A549 (cell line): ENCODE data around the gene RHBDL2. TPM values are rescaled to one million over a fixed set of nuclear protein-coding genes. Genes with fewer than 3 reads are reported as not detected.
"Not testable (repeated sequence)": the region's sequence is repeated elsewhere in the genome, so short reads cannot be mapped to it uniquely, and the experiment has no call there.

ENCODE experiments used
- ATAC-seq, 2 experiments: fragments of 200-7000 bp in 1 of 2; fragments of >200 bp in 1 of 2; cut with Nextera tagmentation in 1 of 2; cut with Tn5 transposase in 1 of 2; 3 replicates each; pipeline versions ENCODE4 v1.8.0 to v1.9.1; 2018 to 2020; ENCODE audit warnings: mild to moderate bottlenecking in 1 of 2, moderate library complexity in 1 of 2
- CTCF ChIA-PET: fragments of 300-600 bp; sonication (Branson Sonifier 250); formaldehyde crosslinking; extraction: SDS; loops from one replicate; lab custom pipeline; 2021; ENCODE audit warnings: antibody characterized with exemption, inconsistent platforms; lab: Yijun Ruan, JAX
- POLR2A ChIA-PET: fragments of 350-600 bp; formaldehyde crosslinking; extraction: SDS; loops from one replicate; lab custom pipeline; 2021; ENCODE audit warnings: antibody characterized with exemption, inconsistent platforms; lab: Yijun Ruan, JAX
- DNase-seq, 2 experiments: peaks; one replicate each; pipeline versions ENCODE4 v3.0.0 to v3.0.0-alpha.2; 2011 to 2016; ENCODE audit warnings: low read depth in 1 of 2, low spot score in 1 of 2
- FAIRE-seq: peaks from 2 replicates; lab custom pipeline; 2011; peaks lifted over from hg19 to GRCh38; lab: Jason Lieb, UNC
- H3K27ac ChIP-seq, 2 experiments: fragments of >200 bp; sonication (Bioruptor Twin); formaldehyde crosslinking; 3 replicates each; pipeline ENCODE4 v1.5.1; 2016 to 2017
- H3K4me1 ChIP-seq: fragments of >200 bp; sonication (Bioruptor Twin); formaldehyde crosslinking; 3 replicates; pipeline ENCODE4 v1.6.1; 2016
- H3K4me2 ChIP-seq: fragments of >200 bp; sonication (Bioruptor Twin); formaldehyde crosslinking; 3 replicates; pipeline ENCODE4 v1.6.1; 2016
- H3K4me3 ChIP-seq: fragments of >200 bp; sonication (Bioruptor Twin); formaldehyde crosslinking; 3 replicates; pipeline ENCODE4 v1.5.1; 2016
- H3K9me3 ChIP-seq: fragments of >200 bp; sonication (Bioruptor Twin); formaldehyde crosslinking; 3 replicates; pipeline ENCODE4 v1.6.1; 2016
- CBX2 ChIP-seq: fragments of 200-600 bp; sonication (generic); IDR thresholded peaks from 2 replicates; pipeline ENCODE4 v1.6.1; 2016; ENCODE audit warnings: low read depth, mild to moderate bottlenecking, borderline replicate concordance
- CBX8 ChIP-seq: fragments of 200-600 bp; sonication (generic); IDR thresholded peaks from 2 replicates; pipeline ENCODE4 v1.6.1; 2016
- CHD2 ChIP-seq: fragments of 150-350 bp; IDR thresholded peaks from 2 replicates; pipeline ENCODE4 v1.6.1; 2014; ENCODE audit warnings: low read length; ENCODE audit not compliant: partially characterized antibody
- CHD4 ChIP-seq: fragments of 200-600 bp; sonication (generic); IDR thresholded peaks from 2 replicates; pipeline ENCODE4 v1.6.1; 2016; ENCODE audit warnings: antibody characterized with exemption, mild to moderate bottlenecking, borderline replicate concordance
- EHF ChIP-seq: fragments of 250-450 bp; sonication (Bioruptor Pico); IDR thresholded peaks from 2 replicates; pipeline ENCODE4 v1.5.0; 2020; ENCODE audit warnings: mild to moderate bottlenecking
- EHMT2 ChIP-seq: fragments of 200-600 bp; sonication (generic); IDR thresholded peaks from 2 replicates; pipeline ENCODE4 v1.6.1; 2016; ENCODE audit warnings: antibody characterized with exemption, low read depth, mild to moderate bottlenecking, moderate library complexity
- ESRRA ChIP-seq: fragments of 150-350 bp; IDR thresholded peaks from 2 replicates; pipeline ENCODE4 v1.6.1; 2014; ENCODE audit warnings: mild to moderate bottlenecking, low read length, borderline replicate concordance
- FOSB ChIP-seq: fragments of 250-450 bp; sonication (Bioruptor Pico); IDR thresholded peaks from 2 replicates; pipeline ENCODE4 v1.5.0; 2020; ENCODE audit warnings: mild to moderate bottlenecking, moderate library complexity
- HEYL ChIP-seq: fragments of 250-450 bp; sonication (Bioruptor Pico); IDR thresholded peaks from 2 replicates; pipeline ENCODE4 v1.8.0; 2021; ENCODE audit warnings: mild to moderate bottlenecking, moderate library complexity
- KDM5A ChIP-seq: fragments of 200-600 bp; sonication (generic); IDR thresholded peaks from 2 replicates; pipeline ENCODE4 v1.6.1; 2016; ENCODE audit warnings: antibody characterized with exemption, mild to moderate bottlenecking
- MAFK ChIP-seq: fragments of 450-650 bp; IDR thresholded peaks from 2 replicates; pipeline ENCODE4 v1.6.1; 2014; ENCODE audit not compliant: partially characterized antibody
- PHF8 ChIP-seq: fragments of 200-600 bp; sonication (generic); IDR thresholded peaks from 2 replicates; pipeline ENCODE4 v1.6.1; 2016; ENCODE audit warnings: low read depth, mild to moderate bottlenecking, antibody characterized with exemption, moderate library complexity, borderline replicate concordance
- RAD21 ChIP-seq, 2 experiments: fragments of >200 bp in 1 of 2; sonication (Bioruptor Twin) in 1 of 2; formaldehyde crosslinking in 1 of 2; IDR thresholded peaks in 1 of 2; conservative IDR thresholded peaks in 1 of 2; 2 replicates in 1 of 2; 3 replicates in 1 of 2; pipeline ENCODE4 v1.6.1; 2012 to 2018; ENCODE audit warnings: inconsistent platforms in 1 of 2
- RFX5 ChIP-seq: fragments of 450-650 bp; IDR thresholded peaks from 2 replicates; pipeline ENCODE4 v1.7.1; 2014; ENCODE audit warnings: antibody characterized with exemption, mild to moderate bottlenecking, moderate library complexity
- TP53 ChIP-seq: fragments of 250-450 bp; sonication (Bioruptor Pico); IDR thresholded peaks from 2 replicates; pipeline ENCODE4 v1.5.0; 2021; ENCODE audit warnings: mild to moderate bottlenecking, moderate library complexity
- ZSCAN20 ChIP-seq: fragments of 250-450 bp; sonication (Bioruptor Pico); IDR thresholded peaks from 2 replicates; pipeline ENCODE4 v1.8.0; 2022; ENCODE audit warnings: mild to moderate bottlenecking, moderate library complexity
- WGBS: methylation state at CpG from one replicate; pipeline ENCODE4 v1.1.6; 2017; ENCODE audit errors: missing lambda C conversion rate; 5-methylcytosine and 5-hydroxymethylcytosine counted together
- polyA plus RNA-seq, 4 experiments: library from polyadenylated mRNA; depleted of rRNA in 3 of 4; stranded (reverse); fragments of >200 nt; fragmentation: RNase III in 1 of 4; extraction: RNeasy Plus Mini Kit Qiagen cat#74134 plus additional on column Dnase treatment in 1 of 4; gene quantifications; 2 replicates in 3 of 4; 3 replicates in 1 of 4; pipeline ENCODE4 v1.2.3, GENCODE V29; 2011 to 2017
- TF ChIP-seq, protein P1 (sequence below): fragments of 250-450 bp; sonication (Bioruptor Pico); IDR thresholded peaks from 2 replicates; pipeline ENCODE4 v1.5.0; 2020; ENCODE audit warnings: low read depth, mild to moderate bottlenecking, moderate library complexity
- TF ChIP-seq, protein P2 (sequence below): IDR thresholded peaks from 2 replicates; pipeline ENCODE4 v1.6.1; 2012
- TF ChIP-seq, protein P3 (sequence below): fragments of >200 bp; sonication (Bioruptor Twin); formaldehyde crosslinking; IDR thresholded peaks from 3 replicates; pipeline ENCODE4 v1.6.1; 2016
- TF ChIP-seq, protein P4 (sequence below): fragments of 150-350 bp; IDR thresholded peaks from 2 replicates; pipeline ENCODE4 v1.6.1; 2014; ENCODE audit warnings: low read depth, mild to moderate bottlenecking, low read length

RHBDL2 gene
- polyA plus RNA-seq, 2 of the 4 experiments (the other 2 are of a cell fraction) = 2.6 to 3.6 TPM

DNA sequence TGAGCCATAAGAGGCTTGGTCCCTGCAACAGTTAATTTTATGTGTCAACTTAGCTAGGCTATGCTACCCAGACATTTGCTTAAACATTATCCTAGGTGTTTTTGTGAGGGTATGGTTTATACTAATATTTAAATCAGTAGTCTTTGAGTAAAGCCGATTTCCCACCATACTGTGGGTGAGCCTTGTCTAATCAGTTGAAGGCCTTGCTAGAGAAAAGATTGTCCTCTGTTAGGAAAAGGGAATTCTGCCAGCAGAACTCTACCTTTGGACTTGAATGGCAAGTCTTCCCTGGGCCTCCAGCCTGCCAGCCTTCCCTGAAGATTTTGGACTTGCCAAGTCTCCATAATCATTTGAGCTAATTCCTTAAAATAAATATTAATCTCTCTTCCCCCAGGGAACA, 23.9 kb downstream of the RHBDL2 start:
- Histone ChIP-seq H3K4me2 (no peak overlapping the region), H3K4me1 (no peaks in the 10 kb centered on the region), H3K9me3 (no peaks in the 10 kb centered on the region), H3K4me3 (no peak overlapping the region), H3K27ac (no peak overlapping the region)
- TF ChIP-seq CHD2 = no peak
- TF ChIP-seq, protein P1, sequence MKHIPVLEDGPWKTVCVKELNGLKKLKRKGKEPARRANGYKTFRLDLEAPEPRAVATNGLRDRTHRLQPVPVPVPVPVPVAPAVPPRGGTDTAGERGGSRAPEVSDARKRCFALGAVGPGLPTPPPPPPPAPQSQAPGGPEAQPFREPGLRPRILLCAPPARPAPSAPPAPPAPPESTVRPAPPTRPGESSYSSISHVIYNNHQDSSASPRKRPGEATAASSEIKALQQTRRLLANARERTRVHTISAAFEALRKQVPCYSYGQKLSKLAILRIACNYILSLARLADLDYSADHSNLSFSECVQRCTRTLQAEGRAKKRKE = no peak
- DNase-seq = no peak
- POLR2A ChIA-PET = no interaction called here
- 30% methylated on average over 1 of the region's 1 CpG for WGBS
- no peak for ATAC-seq
- no peak for FAIRE-seq
- CTCF ChIA-PET = interaction anchor here (1.4 kb wide), 1 partner anchor 12 kb away, joined by 4 read pairs; no protein-coding TSS in a partner anchor

DNA sequence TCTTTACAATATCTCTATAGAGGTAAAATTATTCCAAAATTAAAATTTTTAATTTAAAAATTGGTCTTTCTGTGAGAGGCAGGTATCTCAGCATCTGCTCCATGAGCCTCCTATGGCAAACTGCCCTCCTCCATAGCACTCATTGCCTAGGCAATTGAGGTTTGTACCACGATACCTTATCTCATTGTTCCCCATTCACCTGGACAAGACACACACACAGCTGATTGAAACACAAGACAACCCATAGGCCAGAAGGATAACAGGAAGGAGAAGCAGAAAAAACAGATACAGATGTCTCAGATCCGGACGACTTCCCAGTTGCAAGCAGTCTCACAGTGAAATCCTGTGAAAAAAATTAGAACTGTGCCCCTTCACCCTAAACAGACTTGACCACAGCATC, 24.3 kb downstream of the RHBDL2 start:
- H3K27ac ChIP-seq = no peak overlapping the region
- POLR2A ChIA-PET = no interaction called here
- FAIRE-seq (no peak), ATAC-seq (no peak), DNase-seq (no peak)
- WGBS = 92% methylated on average over 3 of the region's 3 CpGs
- H3K9me3 ChIP-seq = no peaks in the 10 kb centered on the region
- H3K4me2 ChIP-seq = no peak overlapping the region
- H3K4me3 ChIP-seq = no peak overlapping the region
- no peaks in the 10 kb centered on the region for H3K4me1 ChIP-seq
- TF ChIP-seq HEYL (CRISPR knock-in tag) = no peak
- TF ChIP-seq ESRRA = no peak
- TF ChIP-seq MAFK = no peak
- TF ChIP-seq CHD4 = no peak
- TF ChIP-seq TP53 (CRISPR knock-in tag) = no peak
- TF ChIP-seq, protein P2, sequence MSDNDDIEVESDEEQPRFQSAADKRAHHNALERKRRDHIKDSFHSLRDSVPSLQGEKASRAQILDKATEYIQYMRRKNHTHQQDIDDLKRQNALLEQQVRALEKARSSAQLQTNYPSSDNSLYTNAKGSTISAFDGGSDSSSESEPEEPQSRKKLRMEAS = no peak
- no peak for TF ChIP-seq EHMT2
- TF ChIP-seq CHD2 = no peak
- TF ChIP-seq, protein P3, sequence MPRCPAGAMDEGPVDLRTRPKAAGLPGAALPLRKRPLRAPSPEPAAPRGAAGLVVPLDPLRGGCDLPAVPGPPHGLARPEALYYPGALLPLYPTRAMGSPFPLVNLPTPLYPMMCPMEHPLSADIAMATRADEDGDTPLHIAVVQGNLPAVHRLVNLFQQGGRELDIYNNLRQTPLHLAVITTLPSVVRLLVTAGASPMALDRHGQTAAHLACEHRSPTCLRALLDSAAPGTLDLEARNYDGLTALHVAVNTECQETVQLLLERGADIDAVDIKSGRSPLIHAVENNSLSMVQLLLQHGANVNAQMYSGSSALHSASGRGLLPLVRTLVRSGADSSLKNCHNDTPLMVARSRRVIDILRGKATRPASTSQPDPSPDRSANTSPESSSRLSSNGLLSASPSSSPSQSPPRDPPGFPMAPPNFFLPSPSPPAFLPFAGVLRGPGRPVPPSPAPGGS = no peak
- no peak for TF ChIP-seq EHF (CRISPR knock-in tag)
- TF ChIP-seq, protein P4, sequence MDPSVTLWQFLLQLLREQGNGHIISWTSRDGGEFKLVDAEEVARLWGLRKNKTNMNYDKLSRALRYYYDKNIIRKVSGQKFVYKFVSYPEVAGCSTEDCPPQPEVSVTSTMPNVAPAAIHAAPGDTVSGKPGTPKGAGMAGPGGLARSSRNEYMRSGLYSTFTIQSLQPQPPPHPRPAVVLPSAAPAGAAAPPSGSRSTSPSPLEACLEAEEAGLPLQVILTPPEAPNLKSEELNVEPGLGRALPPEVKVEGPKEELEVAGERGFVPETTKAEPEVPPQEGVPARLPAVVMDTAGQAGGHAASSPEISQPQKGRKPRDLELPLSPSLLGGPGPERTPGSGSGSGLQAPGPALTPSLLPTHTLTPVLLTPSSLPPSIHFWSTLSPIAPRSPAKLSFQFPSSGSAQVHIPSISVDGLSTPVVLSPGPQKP = no peak
- TF ChIP-seq PHF8 = no peak
- TF ChIP-seq FOSB (CRISPR knock-in tag) = no peak
- no peak for TF ChIP-seq ZSCAN20 (CRISPR knock-in tag)
- no peak for TF ChIP-seq CBX8
- no peak for TF ChIP-seq KDM5A
- TF ChIP-seq RAD21 (conservative IDR thresholded peaks at IDR 0.05 in 1 of 2, IDR thresholded peaks at IDR 0.05 in 1 of 2) = no peak
- TF ChIP-seq CBX2 = no peak
- CTCF ChIA-PET = interaction anchor here (1.4 kb wide), 1 partner anchor 12 kb away, joined by 4 read pairs; no protein-coding TSS in a partner anchor

DNA sequence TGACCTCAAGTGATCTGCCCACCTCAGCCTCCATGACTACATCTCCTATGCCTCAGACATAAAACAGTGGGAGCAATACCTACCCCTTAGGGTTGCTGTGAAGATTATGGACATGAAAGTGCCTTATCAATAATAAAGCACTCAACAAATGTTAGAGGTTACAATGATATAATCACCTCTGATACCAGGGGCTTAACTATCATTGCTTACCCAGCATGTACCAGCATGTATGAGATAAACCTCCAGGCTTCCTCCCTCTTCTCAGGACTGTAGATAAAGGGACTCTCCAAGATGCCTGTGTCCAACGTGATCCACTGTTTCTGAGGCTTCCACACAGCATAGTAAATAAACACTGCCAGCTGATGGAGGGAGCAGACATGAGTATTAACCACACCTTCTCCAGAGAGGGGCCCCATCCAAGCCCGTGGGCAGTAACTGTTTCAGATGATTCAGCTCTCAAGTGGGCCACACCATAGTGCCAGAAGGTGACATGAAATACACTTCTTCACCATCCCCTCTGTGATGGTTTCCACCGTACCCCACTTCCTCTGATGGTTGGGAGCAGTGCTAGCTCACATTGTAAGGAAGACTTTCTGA, 26.2 kb downstream of the RHBDL2 start:
- Histone ChIP-seq H3K4me2 (no peak overlapping the region), H3K9me3 (no peaks in the 10 kb centered on the region), H3K27ac (no peak overlapping the region), H3K4me1 (no peaks in the 10 kb centered on the region), H3K4me3 (no peak overlapping the region)
- CTCF ChIA-PET = no interaction called here
- FAIRE-seq (no peak), ATAC-seq (no peak), DNase-seq (no peak)
- no peak for TF ChIP-seq MAFK
- TF ChIP-seq, protein P2 = no peak
- TF ChIP-seq RFX5 = no peak
- no peak for TF ChIP-seq KDM5A
- TF ChIP-seq, protein P3 = no peak
- TF ChIP-seq, protein P4 = no peak
- 38% methylated on average over 3 of the region's 3 CpGs for WGBS
- POLR2A ChIA-PET = no interaction called here

DNA sequence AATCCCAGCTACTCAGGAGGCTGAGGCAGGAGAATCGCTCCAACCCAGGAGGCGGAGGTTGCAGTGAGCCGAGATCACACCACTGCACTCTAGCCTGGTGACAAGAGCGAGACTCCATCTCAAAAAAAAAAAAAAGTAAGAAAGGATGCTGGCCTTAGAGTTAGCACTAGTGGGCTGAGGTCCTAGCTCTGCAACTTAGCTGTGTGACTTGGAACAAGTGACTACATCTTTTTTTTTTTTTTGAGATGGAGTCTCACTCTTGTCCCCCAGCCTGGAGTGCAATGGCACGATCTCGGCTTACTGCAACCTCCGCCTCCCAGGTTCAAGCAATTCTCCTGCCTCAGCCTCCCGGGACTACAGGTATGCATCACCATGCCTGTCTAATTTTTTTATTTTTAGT, 26.7 kb downstream of the RHBDL2 start:
- H3K4me2 ChIP-seq, H3K9me3 ChIP-seq, H3K4me1 ChIP-seq, H3K4me3 ChIP-seq, ATAC-seq, H3K27ac ChIP-seq, DNase-seq, FAIRE-seq, CTCF ChIA-PET, POLR2A ChIA-PET: not testable (repeated sequence)
- 89% methylated on average over 8 of the region's 8 CpGs for WGBS
